IMR-90 (cell line): Measurements from ENCODE around the gene AGPS. TPM values are rescaled to one million over a fixed set of nuclear protein-coding genes. Genes with fewer than 3 reads are reported as not detected.

Experiments
- ATAC-seq: fragments of 200-7000 bp; cut with Tn5 transposase; 2 replicates; pipeline ENCODE4 v1.9.1; 2020; ENCODE audit warnings: low read depth, mild to moderate bottlenecking, moderate library complexity
- BruUV-seq: library from RNA; stranded (reverse); fragments of 400-500 nt; replicated peaks from 2 replicates; lab custom pipeline; 2021; lab: Mats Ljungman, UMichigan
- CTCF ChIA-PET: fragments of 300-600 bp; formaldehyde crosslinking; extraction: SDS; loops from one replicate; lab custom pipeline; 2021; ENCODE audit warnings: antibody characterized with exemption; lab: Yijun Ruan, JAX
- POLR2A ChIA-PET: fragments of 300-600 bp; sonication (Branson Sonifier 250); formaldehyde crosslinking; loops from one replicate; lab custom pipeline; 2022; ENCODE audit warnings: antibody characterized with exemption; ENCODE audit not compliant: unreplicated experiment; lab: Charles Lee
- DNase-seq: peaks from one replicate; pipeline ENCODE4 v3.0.0; 2013
- H2AFZ ChIP-seq: replicated peaks from 2 replicates; pipeline ENCODE3; 2013; ENCODE audit warnings: low read length, mild to moderate bottlenecking; ENCODE audit not compliant: poor library complexity
- H2AK5ac ChIP-seq: 2 replicates; pipeline ENCODE4 v1.6.1; 2013; ENCODE audit warnings: low read depth, low read length, inconsistent platforms
- H2AK9ac ChIP-seq: replicated peaks from 2 replicates; pipeline ENCODE3; 2013; ENCODE audit warnings: mild to moderate bottlenecking, low read depth, low read length, moderate library complexity; ENCODE audit not compliant: poor library complexity
- H2BK120ac ChIP-seq: 2 replicates; pipeline ENCODE4 v1.6.1; 2013; ENCODE audit warnings: low read depth, low read length, inconsistent platforms
- H2BK15ac ChIP-seq: 3 replicates; pipeline ENCODE4 v1.6.1; 2013; ENCODE audit warnings: low read depth, low read length, inconsistent platforms
- H2BK20ac ChIP-seq: 2 replicates; pipeline ENCODE4 v1.6.1; 2013; ENCODE audit warnings: low read depth, mild to moderate bottlenecking, inconsistent platforms, low read length, moderate library complexity
- H2BK5ac ChIP-seq: 2 replicates; pipeline ENCODE4 v1.6.1; 2013; ENCODE audit warnings: mild to moderate bottlenecking, low read depth, low read length, inconsistent platforms; ENCODE audit not compliant: poor library complexity, severe bottlenecking
- H3K14ac ChIP-seq: replicated peaks from 2 replicates; pipeline ENCODE4 v1.6.1; 2013; ENCODE audit warnings: low read depth, low read length, inconsistent platforms
- H3K18ac ChIP-seq: 2 replicates; pipeline ENCODE4 v1.6.1; 2013; ENCODE audit warnings: low read depth, low read length, control low read depth
- H3K23ac ChIP-seq: 2 replicates; pipeline ENCODE4 v1.6.1; 2013; ENCODE audit warnings: low read depth, low read length, inconsistent platforms
- H3K27ac ChIP-seq: 2 replicates; pipeline ENCODE4 v1.5.1; 2013; ENCODE audit warnings: mild to moderate bottlenecking, control low read depth, low read length; ENCODE audit not compliant: insufficient read depth
- H3K27me3 ChIP-seq: 2 replicates; pipeline ENCODE4 v1.6.1; 2013; ENCODE audit warnings: low read length; ENCODE audit not compliant: control insufficient read depth, insufficient read depth
- H3K36me3 ChIP-seq: 2 replicates; pipeline ENCODE4 v1.6.1; 2013; ENCODE audit warnings: low read length, mixed read lengths; ENCODE audit not compliant: control insufficient read depth, insufficient read depth
- H3K4ac ChIP-seq: 2 replicates; pipeline ENCODE4 v1.6.1; 2013; ENCODE audit warnings: low read depth, low read length, inconsistent platforms
- H3K4me1 ChIP-seq: 2 replicates; pipeline ENCODE4 v1.6.1; 2013; ENCODE audit warnings: low read length, mixed read lengths; ENCODE audit not compliant: control insufficient read depth, insufficient read depth
- H3K4me2 ChIP-seq: 2 replicates; pipeline ENCODE4 v1.6.1; 2013; ENCODE audit warnings: low read depth, mild to moderate bottlenecking, control low read depth, low read length, moderate library complexity
- H3K4me3 ChIP-seq: 2 replicates; pipeline ENCODE4 v1.5.1; 2013; ENCODE audit warnings: low read depth, mild to moderate bottlenecking, control low read depth, low read length, moderate library complexity; ENCODE audit not compliant: insufficient read depth
- H3K56ac ChIP-seq: 2 replicates; pipeline ENCODE4 v1.6.1; 2013; ENCODE audit warnings: low read length, inconsistent platforms; ENCODE audit not compliant: insufficient read depth; ENCODE audit errors: extremely low read depth
- H3K79me1 ChIP-seq, 2 experiments: 2 replicates each; pipeline ENCODE4 v1.6.1; 2013; ENCODE audit warnings: low read length in 2 of 2, inconsistent platforms in 1 of 2, low read depth in 1 of 2
- H3K9ac ChIP-seq: 2 replicates; pipeline ENCODE4 v1.6.1; 2013; ENCODE audit warnings: low read depth, low read length, control low read depth
- H3K9me1 ChIP-seq: 2 replicates; pipeline ENCODE4 v1.6.1; 2013; ENCODE audit warnings: low read length, inconsistent platforms; ENCODE audit not compliant: insufficient read depth
- H3K9me3 ChIP-seq: 2 replicates; pipeline ENCODE4 v1.6.1; 2013; ENCODE audit warnings: low read length; ENCODE audit not compliant: control insufficient read depth, insufficient read depth
- H4K20me1 ChIP-seq: 2 replicates; pipeline ENCODE4 v1.6.1; 2013; ENCODE audit warnings: low read length, inconsistent platforms; ENCODE audit not compliant: insufficient read depth
- H4K5ac ChIP-seq: 2 replicates; pipeline ENCODE4 v1.6.1; 2013; ENCODE audit warnings: mild to moderate bottlenecking, low read depth, low read length, control low read depth
- H4K8ac ChIP-seq, 2 experiments: 2 replicates each; pipeline ENCODE4 v1.6.1; 2013; ENCODE audit warnings: low read depth in 2 of 2, low read length in 2 of 2, control low read depth in 1 of 2, inconsistent platforms in 1 of 2
- H4K91ac ChIP-seq: 2 replicates; pipeline ENCODE4 v1.6.1; 2013; ENCODE audit warnings: low read depth, low read length, inconsistent platforms; ENCODE audit not compliant: insufficient read depth
- BHLHE40 ChIP-seq: fragments of 150-350 bp; IDR thresholded peaks from 2 replicates; pipeline ENCODE4 v1.6.1; 2016; ENCODE audit warnings: mild to moderate bottlenecking, low read depth, low read length
- CEBPB ChIP-seq: IDR thresholded peaks from 2 replicates; pipeline ENCODE4 v1.6.1; 2012; ENCODE audit warnings: low read depth, low read length, improper control_type of control experiment
- CHD1 ChIP-seq: IDR thresholded peaks from 2 replicates; pipeline ENCODE4 v1.6.1; 2012; ENCODE audit warnings: low read depth, low read length, improper control_type of control experiment
- FOS ChIP-seq: fragments of 150-350 bp; IDR thresholded peaks from 2 replicates; pipeline ENCODE4 v1.6.1; 2016; ENCODE audit warnings: low read depth, low read length
- MAFK ChIP-seq: IDR thresholded peaks from 2 replicates; pipeline ENCODE4 v1.6.1; 2012; ENCODE audit warnings: low read depth, low read length, improper control_type of control experiment
- MAZ ChIP-seq: IDR thresholded peaks from 2 replicates; pipeline ENCODE4 v1.6.1; 2012; ENCODE audit warnings: low read depth, mild to moderate bottlenecking, low read length, improper control_type of control experiment, moderate library complexity, borderline replicate concordance
- MXI1 ChIP-seq: IDR thresholded peaks from 2 replicates; pipeline ENCODE4 v1.6.1; 2012; ENCODE audit warnings: low read depth, mild to moderate bottlenecking, low read length, moderate library complexity, borderline replicate concordance
- NFE2L2 ChIP-seq: fragments of 150-350 bp; IDR thresholded peaks from 2 replicates; pipeline ENCODE4 v1.6.1; 2016; ENCODE audit warnings: low read depth, mild to moderate bottlenecking, low read length
- POLR2A ChIP-seq: IDR thresholded peaks from 2 replicates; pipeline ENCODE4 v1.6.1; 2012; ENCODE audit warnings: mild to moderate bottlenecking, low read depth, low read length
- RAD21 ChIP-seq: IDR thresholded peaks from 2 replicates; pipeline ENCODE4 v1.6.1; 2012; ENCODE audit warnings: low read length, improper control_type of control experiment
- RCOR1 ChIP-seq: IDR thresholded peaks from 2 replicates; pipeline ENCODE4 v1.6.1; 2012; ENCODE audit warnings: mild to moderate bottlenecking, low read length, improper control_type of control experiment; ENCODE audit not compliant: insufficient replicate concordance
- RFX5 ChIP-seq: IDR thresholded peaks from 2 replicates; pipeline ENCODE4 v1.8.0; 2012; ENCODE audit warnings: low read depth, mild to moderate bottlenecking, low read length, moderate library complexity
- SMC3 ChIP-seq: fragments of 150-350 bp; IDR thresholded peaks from 2 replicates; pipeline ENCODE4 v1.6.1; 2016; ENCODE audit warnings: low read depth, mild to moderate bottlenecking, antibody characterized with exemption, low read length, moderate library complexity
- dilution Hi-C: fragments of 300-500 bp; cut with HindIII; formaldehyde crosslinking; loops from one replicate; pipeline ENCODE4 v1.14.3; 2018; ENCODE audit warnings: low sequenced_read_pairs; ENCODE audit not compliant: unreplicated experiment
- in situ Hi-C: fragments of 300-500 bp; cut with MboI; formaldehyde crosslinking; loops from 3 replicates; pipeline ENCODE4 v1.14.3; 2019; ENCODE audit warnings: low sequenced_read_pairs, inconsistent platforms, mixed read lengths
- intact Hi-C: fragments of 100-400 bp; cut with micrococcal nuclease; formaldehyde crosslinking; loops from 2 replicates; pipeline ENCODE4 v1.10.0; 2022
- polyA plus RNA-seq, 3 experiments: library from polyadenylated mRNA; depleted of rRNA; stranded (reverse); fragments of >200 nt; gene quantifications; 2 replicates each; pipeline ENCODE4 v1.2.3, GENCODE V29; 2012; ENCODE audit warnings: low replicate concordance in 1 of 3
- total RNA-seq: library from RNA; depleted of rRNA; stranded (reverse); fragments of >200 nt; gene quantifications from 2 replicates; pipeline ENCODE4 v1.2.3, GENCODE V29; 2012
- TF ChIP-seq, protein P1 (sequence below): fragments of 150-350 bp; IDR thresholded peaks from 2 replicates; pipeline ENCODE4 v1.6.1; 2016; ENCODE audit warnings: low read depth, mild to moderate bottlenecking, low read length, moderate library complexity, borderline replicate concordance
- TF ChIP-seq, protein P2 (sequence below): fragments of 150-350 bp; IDR thresholded peaks from 2 replicates; pipeline ENCODE4 v1.6.1; 2017; ENCODE audit warnings: mild to moderate bottlenecking, antibody characterized with exemption, low read length, low read depth
- TF ChIP-seq, protein P3 (sequence below): conservative IDR thresholded peaks from 2 replicates; pipeline ENCODE4 v1.5.1; 2012; ENCODE audit warnings: mild to moderate bottlenecking, low read depth, low read length, improper control_type of control experiment

AGPS gene
- total and polyA plus RNA-seq, 2 of the 4 experiments (the other 2 are of a cell fraction): 6.6 to 18.6 TPM

DNA sequence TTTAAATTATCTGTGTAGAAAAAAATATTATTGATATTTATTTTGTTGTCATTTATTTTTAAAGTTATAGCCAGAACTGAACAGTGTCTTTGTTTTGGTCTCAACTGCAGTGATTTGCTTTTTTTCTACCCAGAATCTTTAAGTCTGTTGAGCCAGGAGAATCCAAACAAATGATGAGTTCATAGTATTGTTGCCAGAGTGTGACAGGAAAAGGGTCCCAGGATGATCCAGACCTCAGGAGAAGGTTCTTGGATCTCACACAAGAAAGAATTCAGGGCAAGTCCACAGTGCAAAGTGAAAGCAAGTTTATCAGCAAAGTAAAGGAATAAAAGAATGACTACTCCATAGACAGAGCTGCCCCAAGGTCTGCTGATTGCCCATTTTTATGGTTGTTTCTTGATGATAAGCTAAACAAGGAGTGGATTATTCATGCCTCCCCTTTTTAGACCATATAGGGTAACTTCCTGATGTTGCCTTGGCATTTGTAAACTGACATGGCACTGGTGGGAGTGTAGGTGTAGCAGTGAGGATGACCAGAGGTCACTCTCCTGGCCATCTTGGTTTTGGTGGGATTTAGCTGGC, 127.1 kb downstream of the AGPS start:
- H3K56ac ChIP-seq: no peak overlapping the region
- no peak overlapping the region for H2BK15ac ChIP-seq
- in situ Hi-C loops: no loop called here
- H3K79me1 ChIP-seq: no peaks in the 10 kb centered on the region; a peak in 1 of 4 replicates
- peaks cover 2% of the 10 kb centered on the region; the same call in 1 of the 2 replicates for H3K4me1 ChIP-seq
- intact Hi-C loops: no loop called here
- no peak overlapping the region for H2BK5ac ChIP-seq
- H3K9me3 ChIP-seq: no peaks in the 10 kb centered on the region
- no peak overlapping the region for H3K4me3 ChIP-seq
- H2BK20ac ChIP-seq: no peak overlapping the region
- ATAC-seq (peak; percentile 35; the same call in 1 of the 2 replicates), DNase-seq (peak; percentile 1)
- H3K4ac ChIP-seq: no peak overlapping the region
- no peaks in the 10 kb centered on the region for H4K20me1 ChIP-seq
- CTCF ChIA-PET: interaction anchor here (0.9 to 1.7 kb wide), 2 partner anchors 30 to 84 kb away, joined by 4 read pairs; no protein-coding TSS in a partner anchor
- H3K9ac ChIP-seq: no peak overlapping the region
- H4K8ac ChIP-seq: no peak overlapping the region
- no peak overlapping the region for H4K91ac ChIP-seq
- H3K36me3 ChIP-seq: peaks cover 1% of the 10 kb centered on the region; the same call in 1 of the 2 replicates
- dilution Hi-C loops: no loop called here
- no peak overlapping the region for H3K27ac ChIP-seq
- H3K9me1 ChIP-seq: no peaks in the 10 kb centered on the region
- no peak overlapping the region for H3K18ac ChIP-seq
- H2AK9ac ChIP-seq: no peak overlapping the region
- H3K23ac ChIP-seq: no peak overlapping the region
- no peak overlapping the region for H3K14ac ChIP-seq
- H4K5ac ChIP-seq: no peak overlapping the region
- TF ChIP-seq SMC3: no peak
- no peak for TF ChIP-seq NFE2L2
- TF ChIP-seq BHLHE40: no peak
- TF ChIP-seq, protein P1, sequence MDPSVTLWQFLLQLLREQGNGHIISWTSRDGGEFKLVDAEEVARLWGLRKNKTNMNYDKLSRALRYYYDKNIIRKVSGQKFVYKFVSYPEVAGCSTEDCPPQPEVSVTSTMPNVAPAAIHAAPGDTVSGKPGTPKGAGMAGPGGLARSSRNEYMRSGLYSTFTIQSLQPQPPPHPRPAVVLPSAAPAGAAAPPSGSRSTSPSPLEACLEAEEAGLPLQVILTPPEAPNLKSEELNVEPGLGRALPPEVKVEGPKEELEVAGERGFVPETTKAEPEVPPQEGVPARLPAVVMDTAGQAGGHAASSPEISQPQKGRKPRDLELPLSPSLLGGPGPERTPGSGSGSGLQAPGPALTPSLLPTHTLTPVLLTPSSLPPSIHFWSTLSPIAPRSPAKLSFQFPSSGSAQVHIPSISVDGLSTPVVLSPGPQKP: no peak
- TF ChIP-seq FOS: no peak
- TF ChIP-seq CHD1: no peak
- TF ChIP-seq, protein P2, sequence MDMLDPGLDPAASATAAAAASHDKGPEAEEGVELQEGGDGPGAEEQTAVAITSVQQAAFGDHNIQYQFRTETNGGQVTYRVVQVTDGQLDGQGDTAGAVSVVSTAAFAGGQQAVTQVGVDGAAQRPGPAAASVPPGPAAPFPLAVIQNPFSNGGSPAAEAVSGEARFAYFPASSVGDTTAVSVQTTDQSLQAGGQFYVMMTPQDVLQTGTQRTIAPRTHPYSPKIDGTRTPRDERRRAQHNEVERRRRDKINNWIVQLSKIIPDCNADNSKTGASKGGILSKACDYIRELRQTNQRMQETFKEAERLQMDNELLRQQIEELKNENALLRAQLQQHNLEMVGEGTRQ: no peak
- TF ChIP-seq MXI1: no peak
- TF ChIP-seq RCOR1: no peak
- no peak for TF ChIP-seq RAD21
- TF ChIP-seq RFX5: no peak
- TF ChIP-seq, protein P3, sequence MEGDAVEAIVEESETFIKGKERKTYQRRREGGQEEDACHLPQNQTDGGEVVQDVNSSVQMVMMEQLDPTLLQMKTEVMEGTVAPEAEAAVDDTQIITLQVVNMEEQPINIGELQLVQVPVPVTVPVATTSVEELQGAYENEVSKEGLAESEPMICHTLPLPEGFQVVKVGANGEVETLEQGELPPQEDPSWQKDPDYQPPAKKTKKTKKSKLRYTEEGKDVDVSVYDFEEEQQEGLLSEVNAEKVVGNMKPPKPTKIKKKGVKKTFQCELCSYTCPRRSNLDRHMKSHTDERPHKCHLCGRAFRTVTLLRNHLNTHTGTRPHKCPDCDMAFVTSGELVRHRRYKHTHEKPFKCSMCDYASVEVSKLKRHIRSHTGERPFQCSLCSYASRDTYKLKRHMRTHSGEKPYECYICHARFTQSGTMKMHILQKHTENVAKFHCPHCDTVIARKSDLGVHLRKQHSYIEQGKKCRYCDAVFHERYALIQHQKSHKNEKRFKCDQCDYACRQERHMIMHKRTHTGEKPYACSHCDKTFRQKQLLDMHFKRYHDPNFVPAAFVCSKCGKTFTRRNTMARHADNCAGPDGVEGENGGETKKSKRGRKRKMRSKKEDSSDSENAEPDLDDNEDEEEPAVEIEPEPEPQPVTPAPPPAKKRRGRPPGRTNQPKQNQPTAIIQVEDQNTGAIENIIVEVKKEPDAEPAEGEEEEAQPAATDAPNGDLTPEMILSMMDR: no peak
- TF ChIP-seq POLR2A: no peak
- no peak for TF ChIP-seq MAFK
- no peak for TF ChIP-seq CEBPB
- no peak for TF ChIP-seq MAZ
- no peaks in the 10 kb centered on the region for H3K27me3 ChIP-seq
- H2AFZ ChIP-seq: no peak overlapping the region
- BruUV-seq: no TSS peak
- no peak overlapping the region for H2AK5ac ChIP-seq
- no peak overlapping the region for H2BK120ac ChIP-seq
- POLR2A ChIA-PET: no interaction called here
- H3K4me2 ChIP-seq: no peak overlapping the region
